NCI-H2107 treated with DMSO at 0.1 percent for 48 hours (cell line): ENCODE data around the gene TMEM100.
A peak's percentile ranks its signal among the peaks of the same experiment; 100 is the strongest.

Experiments used
- DNase-seq: peaks from one replicate; lab custom pipeline; 2025; ENCODE audit not compliant: unreplicated experiment; lab: John Stamatoyannopoulos, UW

The TMEM100 gene, protein sequence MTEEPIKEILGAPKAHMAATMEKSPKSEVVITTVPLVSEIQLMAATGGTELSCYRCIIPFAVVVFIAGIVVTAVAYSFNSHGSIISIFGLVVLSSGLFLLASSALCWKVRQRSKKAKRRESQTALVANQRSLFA

DNA sequence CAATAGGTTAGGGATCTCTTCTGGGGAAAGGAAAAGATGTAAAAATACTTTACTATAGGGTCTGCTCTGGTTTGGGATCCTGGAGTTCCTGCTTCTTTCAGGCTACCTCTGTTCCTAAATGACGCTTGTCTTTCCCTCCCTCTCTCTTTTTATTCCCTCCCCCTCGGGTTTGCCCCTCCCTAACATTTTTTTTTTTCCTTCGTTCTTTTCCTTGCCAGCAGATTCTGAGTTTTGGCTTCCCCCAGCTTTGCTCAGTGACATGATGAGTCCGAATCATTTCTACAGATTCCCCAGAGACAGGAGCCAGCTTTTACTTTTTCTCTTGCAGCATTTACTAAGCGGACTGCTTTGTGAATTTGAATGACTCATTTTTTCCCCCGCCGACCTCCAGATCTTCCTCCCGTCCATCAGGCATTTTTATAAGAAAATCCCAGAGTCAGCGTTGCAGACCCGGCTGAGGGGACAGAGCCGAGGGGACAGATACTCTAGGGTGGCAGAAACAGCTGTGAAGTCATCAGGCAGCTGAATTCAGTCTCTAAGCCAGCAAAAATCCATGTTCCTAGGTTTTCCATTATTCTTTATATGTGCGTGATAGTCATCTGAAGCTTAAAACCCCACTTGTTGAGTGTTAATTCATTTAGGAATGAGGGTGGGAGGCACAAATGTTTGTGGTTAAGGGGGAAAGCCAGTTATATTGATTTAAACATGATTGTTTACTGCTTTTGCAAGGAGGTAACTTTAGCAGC lies at the start of gene TMEM100:
Gene TMEM100 (minus strand): TSS at position 123 of the 746 bp plus-strand sequence. CDS start 1,794 bp downstream, outside the sequence.
- DNase-seq: no peak

DNA sequence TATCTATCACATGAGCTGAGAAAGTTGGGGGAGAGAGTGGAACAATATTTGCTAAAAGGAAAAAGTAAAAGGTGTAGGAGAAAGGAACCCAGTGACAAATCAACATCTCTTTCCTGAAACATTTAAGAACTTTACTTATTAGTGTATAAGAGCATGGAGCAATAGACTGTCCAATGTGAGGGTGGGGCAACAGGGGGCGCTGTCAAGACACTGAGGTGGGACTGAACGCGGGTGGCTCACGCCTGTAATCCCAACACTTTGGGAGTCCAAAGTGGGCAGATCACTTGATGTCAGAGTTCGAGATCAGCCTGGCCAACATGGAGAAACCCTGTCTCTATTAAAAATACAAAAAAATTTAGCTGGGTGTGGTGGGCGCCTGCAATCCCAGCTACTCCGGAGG lies 49.4 kb upstream of the TMEM100 start:
- no peak for DNase-seq

DNA sequence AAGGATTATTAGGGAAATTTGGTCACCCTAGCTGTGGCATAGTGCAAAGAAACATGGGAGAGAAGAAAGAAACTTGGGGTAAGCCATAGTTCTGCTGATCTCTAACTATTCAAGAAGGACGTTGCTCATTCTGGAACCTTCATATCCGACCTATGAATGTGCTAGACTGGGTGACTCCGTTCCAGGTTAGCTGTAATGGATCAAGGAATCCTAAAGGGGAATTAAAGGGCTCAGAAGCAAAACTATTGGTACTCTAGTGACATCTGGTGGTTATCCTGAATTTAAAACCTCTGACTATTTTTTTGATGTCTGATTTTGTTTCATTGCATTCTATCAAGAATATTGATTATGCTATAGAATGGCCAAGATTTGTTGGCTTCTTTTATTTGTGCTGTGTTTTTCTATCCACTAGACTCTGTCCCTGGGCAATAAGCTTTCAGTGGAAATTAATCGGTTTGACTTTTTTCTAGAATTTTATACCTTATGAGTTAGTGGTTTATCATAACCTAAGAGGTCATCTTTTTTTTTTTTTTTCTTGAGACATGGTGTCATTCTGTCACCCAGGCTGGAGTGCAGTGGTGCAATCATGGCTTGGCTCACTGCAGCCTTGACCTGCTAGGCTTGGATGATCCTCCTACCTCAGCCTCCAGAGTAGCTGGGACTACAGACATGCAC lies 47.7 kb upstream of the TMEM100 start:
- peak; percentile 30 for DNase-seq

DNA sequence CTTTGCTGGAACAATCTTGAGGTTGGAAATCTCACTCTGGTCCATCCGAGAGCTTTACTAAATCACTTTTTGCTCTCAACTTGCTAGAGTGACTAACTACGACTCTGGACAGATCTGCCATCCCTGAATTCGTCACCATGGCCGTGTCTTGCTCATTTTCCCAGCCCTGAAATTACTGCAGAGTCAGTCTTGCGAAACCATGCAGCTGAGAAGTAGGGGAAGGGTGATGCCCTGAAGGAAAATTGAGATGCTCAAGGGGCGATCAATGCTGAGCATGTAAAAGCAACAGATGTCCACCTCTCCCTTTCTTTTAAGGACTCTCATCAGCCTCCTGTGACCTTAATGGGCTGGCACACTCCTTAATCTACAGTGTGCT lies 46.9 kb upstream of the TMEM100 start:
- no peak for DNase-seq

DNA sequence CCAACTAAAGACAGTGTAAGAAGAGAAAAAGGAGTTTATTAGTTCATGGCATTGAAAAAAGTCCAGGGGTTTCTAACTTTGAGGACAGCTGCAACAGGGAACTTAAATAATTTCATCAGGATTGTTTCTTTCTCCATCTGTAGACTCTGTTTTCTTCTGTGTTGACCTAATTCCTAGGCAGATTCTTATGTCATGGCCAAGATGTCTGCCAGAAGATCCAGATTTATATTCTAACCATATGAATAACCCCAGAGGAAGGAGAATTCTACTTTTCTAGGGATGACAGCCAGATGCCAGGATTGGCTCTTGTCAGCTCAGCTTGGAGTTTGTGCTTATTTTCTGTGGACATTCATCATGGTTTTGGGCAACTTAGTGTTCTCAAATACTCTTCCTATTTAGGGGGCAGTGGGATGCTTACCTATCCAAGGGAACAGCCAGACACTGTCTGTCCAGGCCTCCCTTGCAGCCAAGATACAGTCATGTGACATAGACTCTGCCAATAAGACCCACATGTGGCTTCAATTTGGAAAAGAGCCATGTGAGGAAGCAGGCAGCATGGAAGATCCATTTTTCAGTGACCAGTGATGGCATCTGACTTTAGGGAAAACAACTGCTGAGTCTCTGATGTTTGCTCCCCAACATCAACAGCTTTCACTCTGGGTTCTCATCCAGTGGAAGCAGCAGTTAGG lies 46.4 kb upstream of the TMEM100 start:
- DNase-seq: no peak

DNA sequence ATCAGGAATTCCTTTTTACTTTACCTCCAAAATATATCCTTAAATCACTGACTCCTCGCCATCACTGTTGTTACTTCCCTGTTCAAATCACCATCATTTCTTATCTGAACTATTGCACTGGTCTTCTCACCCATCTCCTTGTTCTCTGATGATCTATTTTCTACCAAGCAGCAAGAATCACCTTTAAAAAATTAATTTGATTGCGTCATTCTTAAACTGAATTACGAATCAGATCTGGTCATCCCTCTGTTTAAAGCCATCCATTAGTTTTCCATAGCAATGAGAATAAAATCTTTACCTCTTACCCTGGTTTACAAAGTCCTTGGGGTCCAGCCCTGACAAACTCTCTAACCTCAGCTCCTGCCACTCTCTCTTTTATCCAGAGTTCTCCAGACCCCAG lies 42.8 kb upstream of the TMEM100 start:
- no peak for DNase-seq

DNA sequence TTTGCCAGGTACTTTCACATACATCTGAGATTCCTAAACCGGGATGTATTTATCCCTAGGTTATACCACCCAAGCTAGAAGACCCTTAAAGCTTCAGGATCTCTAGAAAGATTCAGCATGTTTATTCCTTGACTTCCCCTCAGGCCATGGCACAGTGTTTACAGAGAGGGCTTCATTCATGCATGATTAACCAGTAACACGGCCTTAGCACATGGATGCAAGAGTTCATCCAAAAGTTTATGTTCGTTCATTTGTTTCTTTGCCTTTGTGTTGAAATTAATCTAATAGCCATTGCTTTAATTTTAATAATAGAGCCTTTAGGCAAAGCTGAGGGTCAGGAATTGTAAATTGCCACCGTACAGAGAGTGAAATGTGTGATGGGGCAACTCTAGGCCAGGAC lies 41.9 kb upstream of the TMEM100 start:
- DNase-seq: no peak

DNA sequence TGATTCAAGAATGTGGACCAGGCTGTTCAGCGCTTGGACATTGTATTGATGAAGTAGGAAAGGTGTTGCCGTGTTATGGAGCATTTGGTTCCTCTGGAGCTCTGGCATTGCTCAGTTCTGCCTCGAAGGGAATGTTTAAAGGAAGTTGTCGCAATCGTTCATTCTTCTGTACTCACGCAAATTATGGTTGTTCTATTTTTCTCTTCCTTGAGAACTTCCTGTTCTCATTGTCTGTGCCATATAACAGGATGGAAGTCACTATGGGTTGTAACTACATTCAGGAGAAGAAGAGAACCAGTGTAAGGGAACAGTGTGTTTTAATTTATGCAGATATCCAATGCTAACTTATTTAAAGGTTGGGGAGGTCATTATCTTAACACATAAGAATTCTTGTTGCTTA lies 41.2 kb upstream of the TMEM100 start:
- DNase-seq: no peak

DNA sequence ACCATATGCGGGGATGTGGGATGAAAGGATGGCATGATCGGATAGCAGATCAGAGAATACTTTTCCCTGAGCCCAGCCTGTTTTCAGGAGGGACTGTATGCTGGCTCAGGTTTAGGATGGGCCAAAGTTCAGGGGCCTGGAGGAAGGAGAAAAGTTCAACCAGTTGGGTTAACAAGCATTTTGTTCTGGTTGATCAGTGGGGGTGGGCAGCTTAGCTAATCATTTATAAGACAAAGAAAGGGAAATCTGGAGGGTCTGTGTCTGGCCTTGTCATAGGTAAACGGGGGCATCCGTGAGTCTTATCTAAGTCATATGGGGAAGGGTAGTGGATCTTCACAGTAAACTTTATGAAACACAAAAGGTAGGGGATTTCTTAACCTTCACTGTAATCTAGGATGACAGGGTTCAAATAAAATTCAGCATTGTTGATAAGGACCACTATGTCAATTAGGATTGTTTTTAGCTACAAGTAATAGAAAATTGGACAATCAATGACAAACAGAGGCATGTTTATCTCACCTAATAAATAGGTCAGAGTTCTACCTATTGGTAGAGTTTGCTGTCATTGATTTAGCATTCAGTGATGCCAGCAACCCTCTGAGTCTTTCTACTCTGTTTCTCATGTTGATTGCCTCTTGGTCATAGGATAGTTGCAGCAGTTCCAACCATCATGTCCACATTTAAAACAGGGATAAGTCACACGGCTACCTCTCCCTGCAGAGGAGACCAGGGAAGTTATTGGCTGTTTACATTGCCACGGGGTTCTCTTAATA lies 39.6 kb upstream of the TMEM100 start:
- no peak for DNase-seq

DNA sequence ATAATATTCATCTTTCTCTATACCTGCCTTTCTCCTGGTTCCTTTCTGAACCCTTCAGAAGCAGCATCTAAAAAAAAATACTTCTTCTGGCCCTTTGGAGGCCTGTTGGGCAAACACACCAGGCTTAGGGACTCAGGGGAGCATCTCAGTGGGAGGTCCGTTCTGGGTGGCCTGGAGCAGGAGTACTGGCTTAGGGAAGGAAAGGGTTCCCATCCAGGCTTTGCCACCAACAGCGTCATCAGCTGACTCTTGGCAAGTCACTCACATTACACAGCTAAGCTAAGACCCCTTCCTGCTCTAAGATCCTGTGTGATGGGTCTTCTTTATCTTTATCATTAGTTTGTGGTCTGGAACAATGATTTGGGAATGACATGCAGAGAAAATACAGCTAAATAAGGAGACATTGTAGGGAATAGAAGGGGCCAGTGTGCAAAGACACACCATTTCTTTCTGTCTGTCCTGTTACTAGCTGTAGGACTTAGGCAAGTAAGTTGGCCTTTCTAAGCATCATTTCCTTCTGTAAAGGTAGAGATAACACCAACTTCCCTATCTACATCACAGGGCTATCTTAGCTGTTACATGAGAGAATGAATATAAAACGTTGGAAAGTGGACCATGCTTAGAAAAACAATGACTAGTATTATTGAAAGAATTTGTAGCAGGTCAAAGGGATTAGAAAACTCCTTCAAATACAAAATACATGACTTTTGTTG lies 38.1 kb upstream of the TMEM100 start:
- no peak for DNase-seq

DNA sequence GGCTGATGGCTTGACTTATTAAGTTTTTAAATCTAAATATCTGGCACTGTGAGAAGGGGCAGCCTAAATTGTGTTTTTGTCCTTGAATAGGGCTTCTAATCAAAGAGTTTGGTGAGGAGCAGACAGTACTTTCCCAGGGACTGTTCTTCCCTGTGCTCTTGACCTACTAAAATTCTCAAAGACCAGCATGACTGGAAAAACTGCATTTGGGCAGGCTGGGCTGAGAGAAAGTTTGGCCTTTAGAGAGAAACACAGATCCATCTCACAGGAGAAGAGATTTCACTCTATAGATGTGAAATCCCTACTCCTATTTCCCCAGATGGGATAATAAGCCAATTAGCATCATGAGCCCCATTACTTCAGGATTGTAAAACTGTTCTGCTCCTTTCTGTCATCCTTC lies 35.5 kb upstream of the TMEM100 start:
- DNase-seq: no peak

DNA sequence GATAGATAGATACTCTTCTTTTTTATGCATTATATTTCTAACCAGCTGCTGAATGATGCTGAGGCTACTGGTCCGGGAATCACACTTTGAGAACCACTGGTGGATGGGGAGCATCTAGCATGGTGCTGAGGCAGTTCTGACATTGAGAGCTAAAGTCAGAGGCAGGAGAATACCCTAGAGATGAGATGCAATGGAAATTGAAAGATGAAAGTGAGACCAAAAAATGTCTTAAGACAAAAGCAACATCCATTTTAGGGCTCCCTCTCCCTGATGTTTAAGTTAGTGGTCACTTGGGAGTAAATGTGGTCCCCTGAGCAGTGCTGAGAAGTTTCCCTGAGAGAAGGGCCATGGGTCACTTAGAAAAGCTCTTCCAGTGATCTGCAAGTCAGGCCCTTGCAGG lies 35.0 kb upstream of the TMEM100 start:
- DNase-seq: no peak

DNA sequence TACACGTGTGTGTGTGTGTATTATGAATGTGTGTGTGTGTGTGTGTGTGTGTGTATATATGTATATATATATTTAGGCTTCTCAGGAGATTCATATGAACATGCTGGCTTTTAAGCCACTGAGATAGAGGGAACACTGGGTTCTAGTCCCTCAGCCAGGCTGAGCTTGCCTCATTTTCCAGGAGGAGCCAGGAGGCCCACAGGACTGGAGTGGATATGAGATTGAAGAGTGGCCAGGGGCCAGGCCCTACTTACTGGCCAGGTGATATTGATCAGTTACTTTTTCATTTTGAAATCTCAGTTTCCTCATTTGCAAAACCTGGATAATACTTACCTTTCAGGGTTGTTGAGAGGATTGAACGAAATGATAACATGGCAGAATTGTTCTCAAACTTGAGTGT lies 34.0 kb upstream of the TMEM100 start:
- no peak for DNase-seq

DNA sequence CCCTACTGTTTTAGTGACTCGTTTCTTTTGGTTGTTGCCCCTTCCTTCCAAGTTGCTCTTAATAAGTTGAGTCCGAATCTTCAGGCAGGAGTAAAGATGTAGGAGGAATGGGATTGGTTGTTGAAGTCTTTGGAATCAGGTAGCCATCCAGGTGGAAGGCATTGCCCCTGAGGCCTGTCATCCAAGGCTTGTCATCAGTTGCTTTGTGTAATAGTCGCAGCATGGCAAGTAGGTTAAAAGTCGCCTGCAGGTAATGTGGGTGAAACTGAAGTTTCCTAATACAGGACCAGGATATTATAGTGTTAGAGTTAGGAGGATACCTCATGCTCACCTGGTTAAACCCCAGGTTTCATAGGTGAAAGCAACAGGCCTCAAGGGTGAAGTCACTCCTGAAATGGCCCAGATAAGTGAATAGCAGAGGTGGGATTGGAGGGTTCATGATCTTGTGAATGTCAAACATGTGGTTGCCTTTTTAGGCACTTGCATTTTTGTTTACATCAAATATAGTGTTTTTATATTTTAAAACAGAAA lies 29.1 kb upstream of the TMEM100 start:
- DNase-seq: no peak

DNA sequence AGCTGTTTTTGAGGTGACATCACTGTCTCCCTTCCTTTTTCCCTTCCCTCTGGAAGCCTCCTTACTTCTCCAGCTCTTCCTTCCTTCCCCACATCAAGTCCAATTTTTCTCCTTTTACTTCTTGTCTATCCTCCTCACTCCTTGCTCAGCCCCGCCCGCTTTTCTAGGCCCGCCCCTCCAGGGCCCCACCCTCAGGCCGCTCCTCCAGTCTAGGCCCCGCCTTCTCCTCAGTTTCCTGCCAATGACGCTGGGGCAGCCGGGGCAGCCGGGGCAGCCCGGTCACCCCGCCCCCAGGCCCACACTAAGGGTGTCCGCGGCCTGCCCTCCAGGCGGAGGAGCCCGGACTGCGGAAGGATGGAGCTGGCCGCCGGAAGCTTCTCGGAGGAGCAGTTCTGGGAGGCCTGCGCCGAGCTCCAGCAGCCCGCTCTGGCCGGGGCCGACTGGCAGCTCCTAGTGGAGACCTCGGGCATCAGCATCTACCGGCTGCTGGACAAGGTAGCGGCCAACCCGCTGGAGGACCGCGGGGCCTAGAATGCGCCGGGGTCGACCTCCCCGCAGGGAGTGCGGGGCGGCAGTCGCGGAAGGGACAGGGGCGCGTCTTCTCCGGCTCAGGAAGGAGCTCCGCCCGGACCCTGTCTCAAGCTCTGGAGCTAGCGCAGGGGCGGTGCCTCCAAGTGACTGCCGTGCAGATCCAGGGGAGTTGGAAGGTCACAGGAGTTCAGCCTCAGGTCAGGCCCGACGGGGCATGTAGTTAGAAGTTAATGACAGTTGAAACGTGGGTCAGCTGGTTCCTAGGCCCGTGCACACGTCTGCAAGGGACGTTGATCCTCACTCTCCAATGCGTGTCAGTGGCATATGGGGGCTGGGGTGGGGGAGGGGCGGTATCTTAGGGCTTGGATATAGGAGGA lies 28.3 kb upstream of the TMEM100 start, which contains the start of gene PCTP:
Gene PCTP (plus strand): TSS at position 302 of the 908 bp plus-strand sequence. CDS start 53 bp downstream, at position 355.
- no peak for DNase-seq

DNA sequence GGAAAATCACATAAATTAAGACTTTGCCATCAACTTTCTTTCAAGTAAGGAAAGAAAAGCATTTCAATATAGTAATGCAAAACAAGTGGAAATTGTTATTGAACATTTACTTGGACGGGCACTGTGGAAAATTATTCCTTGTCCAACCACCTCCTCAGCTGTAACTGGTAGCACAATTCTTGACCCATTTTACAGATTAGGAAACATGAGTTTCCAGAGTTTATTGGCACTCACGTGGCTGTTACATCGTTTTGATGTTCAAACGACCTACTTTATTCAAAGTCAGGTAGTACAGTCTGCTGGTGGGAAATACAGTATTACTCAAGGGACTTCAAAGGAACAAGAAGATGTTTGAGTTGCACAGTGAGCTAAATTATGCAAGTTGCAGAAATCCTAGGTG lies 27.3 kb upstream of the TMEM100 start:
- no peak for DNase-seq

DNA sequence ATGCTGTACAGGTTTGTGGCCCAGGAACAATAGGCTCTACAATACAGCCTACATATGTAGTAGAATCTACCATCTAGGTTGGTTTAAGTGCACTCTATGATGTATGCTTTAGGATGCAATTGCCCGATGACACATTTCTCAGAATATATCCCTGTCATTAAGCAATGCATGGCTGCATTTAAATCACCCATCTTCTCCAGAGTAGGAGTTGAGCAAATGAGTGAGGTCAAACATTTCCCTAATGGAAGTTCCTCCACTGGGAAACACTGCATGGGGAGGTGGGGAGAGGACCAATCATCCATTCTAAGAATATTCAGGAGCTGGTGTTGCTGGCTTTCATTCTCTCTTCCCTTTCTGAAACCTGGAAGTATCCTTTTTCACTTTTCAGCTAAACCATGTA lies 26.2 kb upstream of the TMEM100 start:
- no peak for DNase-seq

DNA sequence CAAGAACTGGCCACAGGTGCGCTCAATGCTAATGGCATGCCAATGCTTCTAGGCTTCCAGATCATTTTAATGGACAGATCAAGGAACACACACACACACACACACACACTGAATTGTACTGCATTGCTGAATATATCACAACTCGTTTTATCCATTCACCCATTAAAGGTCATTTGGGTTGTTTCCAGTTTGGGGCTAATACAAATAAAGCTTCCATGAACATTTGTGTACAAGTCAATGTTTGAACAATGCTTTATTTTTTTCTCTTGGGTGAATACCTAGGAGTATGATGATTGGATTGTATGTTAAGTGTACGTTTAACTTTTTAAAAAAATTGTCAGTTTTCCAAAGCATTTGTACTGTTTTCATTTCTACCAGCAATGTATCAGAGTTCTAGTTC lies 24.5 kb upstream of the TMEM100 start:
- no peak for DNase-seq

DNA sequence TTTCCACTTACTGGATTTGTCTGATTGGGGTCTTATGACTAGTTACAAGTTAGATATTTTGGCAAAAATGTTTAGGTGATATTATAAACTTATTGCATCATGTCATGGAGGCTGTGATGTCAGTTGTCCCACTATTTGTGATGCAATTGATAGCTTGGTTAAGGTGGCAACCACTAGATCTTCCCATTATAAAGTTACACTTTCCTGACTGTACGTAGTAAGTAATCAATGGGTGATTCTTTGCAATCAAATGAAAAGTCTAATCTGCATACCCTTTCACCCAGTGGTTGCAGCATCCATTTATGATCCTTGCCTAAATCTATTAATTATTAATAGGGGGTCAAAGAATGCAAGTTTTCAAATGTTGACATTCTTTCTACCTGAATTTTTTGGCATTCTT lies 23.8 kb upstream of the TMEM100 start:
- DNase-seq: no peak
